Eye (tissue), 1 donor: ENCODE results near the gene RNF13.

Experiments
- DNase-seq: peaks from one replicate; pipeline ENCODE4 v3.0.0-alpha.2; 2015

The RNF13 gene, protein sequence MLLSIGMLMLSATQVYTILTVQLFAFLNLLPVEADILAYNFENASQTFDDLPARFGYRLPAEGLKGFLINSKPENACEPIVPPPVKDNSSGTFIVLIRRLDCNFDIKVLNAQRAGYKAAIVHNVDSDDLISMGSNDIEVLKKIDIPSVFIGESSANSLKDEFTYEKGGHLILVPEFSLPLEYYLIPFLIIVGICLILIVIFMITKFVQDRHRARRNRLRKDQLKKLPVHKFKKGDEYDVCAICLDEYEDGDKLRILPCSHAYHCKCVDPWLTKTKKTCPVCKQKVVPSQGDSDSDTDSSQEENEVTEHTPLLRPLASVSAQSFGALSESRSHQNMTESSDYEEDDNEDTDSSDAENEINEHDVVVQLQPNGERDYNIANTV

GRCh38 chr3:149812606-149813366, at the start of gene RNF13:
TSS of gene RNF13 (plus strand) at chr3:149813215. CDS start at chr3:149846027, 32,812 bp downstream.
- DNase-seq = peak; percentile 98

- DNase-seq = no peak
These were observed 49.3 kb upstream of the RNF13 start for GRCh38 chr3:149763565-149764195.

GRCh38 chr3:149764302-149764701, 48.7 kb upstream of the RNF13 start:
- no peak for DNase-seq

- peak; percentile 43 for DNase-seq
These were observed 47.2 kb upstream of the RNF13 start for GRCh38 chr3:149765762-149766334.

DNA sequence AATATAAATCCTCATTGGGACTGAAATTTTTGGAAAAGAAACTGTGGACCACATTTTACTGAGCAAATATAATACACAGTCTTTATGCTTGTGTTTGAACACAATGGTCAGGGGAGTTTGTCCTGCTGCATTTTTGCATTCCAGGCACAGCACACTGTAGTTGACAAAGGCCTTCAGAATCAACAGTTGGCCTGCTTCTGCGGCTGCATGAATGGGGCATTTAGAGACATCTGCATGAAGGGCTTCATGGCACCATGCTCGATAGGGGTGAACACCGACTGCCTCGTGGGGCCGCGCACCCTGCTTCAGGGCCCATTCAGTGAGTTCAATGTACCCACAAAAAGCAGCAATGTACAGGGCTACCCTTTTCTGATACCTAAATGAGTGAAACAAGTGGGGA, 45.3 kb upstream of the RNF13 start:
- no peak for DNase-seq

DNA sequence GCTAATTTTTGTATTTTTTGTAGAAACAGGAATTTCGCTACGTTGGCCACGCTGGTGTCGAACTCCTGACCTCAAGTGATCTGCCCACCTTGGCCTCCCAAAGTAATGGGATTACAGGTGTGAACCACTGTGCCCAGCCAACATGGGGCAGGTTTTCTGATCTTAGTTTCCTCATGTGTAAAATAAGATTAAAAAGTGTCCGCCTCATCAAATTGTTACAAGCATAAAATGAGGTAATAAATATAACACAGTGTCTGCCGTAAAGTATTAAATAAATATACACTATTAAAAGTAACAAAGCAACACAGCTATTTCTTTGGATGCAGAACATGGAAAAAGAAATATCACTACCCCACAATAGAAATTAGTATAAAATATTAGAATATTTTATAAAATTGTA, 44.3 kb upstream of the RNF13 start:
- DNase-seq = no peak

DNA sequence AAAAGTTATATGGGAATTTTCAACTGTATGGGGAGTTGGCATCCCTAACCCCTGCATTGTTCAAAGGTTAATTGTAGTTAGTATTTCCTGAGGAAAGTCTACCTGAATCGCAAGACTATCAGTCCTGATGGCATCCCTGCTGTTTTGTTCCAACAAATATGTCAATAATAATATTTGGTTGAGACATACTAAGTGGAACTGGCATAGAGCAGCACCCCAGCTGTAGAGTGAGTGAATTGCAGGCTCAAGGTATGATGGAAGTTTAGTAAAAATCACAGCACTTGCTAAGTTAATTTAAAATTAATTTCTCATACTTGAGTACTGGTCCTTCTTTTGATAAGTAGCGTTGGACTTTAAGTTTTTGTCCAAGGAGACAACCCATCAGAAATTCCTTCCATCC, 42.8 kb upstream of the RNF13 start:
- no peak for DNase-seq

DNA sequence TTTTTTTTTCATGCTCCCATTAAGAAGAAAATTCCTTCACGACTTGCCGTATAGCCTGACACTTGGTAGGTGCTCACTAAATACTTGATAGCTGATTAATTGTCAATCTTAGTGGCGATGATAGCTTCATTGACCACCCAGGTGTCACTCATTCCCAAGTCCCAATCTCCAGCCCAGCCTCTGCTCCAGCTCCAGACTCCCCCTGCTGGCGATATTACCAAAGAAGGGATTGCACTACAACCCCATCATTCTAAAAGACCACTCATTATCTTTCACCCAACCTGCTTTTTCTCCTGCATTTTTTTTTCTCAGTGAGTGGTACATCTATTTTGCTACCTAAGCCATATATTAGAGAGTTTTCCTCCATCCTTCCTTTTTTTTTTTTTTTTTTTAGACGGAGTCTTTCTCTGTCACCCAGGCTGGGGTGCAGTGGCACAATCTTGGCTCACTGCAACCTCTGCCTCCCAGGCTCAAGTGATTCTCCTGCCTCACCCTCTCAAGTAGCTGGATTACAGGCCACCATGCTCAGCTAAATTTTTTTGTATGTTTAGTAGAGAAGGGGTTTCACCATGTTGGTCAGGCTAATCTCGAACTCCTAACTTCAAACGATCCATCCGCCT, 41.3 kb upstream of the RNF13 start:
- peak; percentile 73 for DNase-seq

- DNase-seq = no peak
These were observed 40.2 kb upstream of the RNF13 start for GRCh38 chr3:149772861-149773260.

DNA sequence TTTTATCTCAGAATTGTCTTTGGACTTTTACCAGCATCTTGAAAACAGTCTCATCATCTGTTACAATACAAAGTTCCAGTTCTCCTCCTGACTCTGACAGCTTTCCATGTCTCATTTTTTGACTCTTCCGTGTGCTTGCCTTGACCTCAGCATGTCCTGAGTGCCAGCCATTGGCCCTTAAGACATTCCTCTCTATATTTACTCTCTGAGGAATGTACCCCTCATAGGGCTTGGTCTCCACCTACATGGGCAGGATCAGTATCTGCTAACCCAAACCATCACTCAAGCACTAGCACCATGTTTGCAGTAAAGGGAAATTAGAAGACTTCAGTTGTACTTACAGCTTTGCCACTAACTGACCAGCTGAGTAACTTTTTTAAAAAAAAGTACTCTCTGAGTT, 36.8 kb upstream of the RNF13 start:
- DNase-seq = no peak

DNA sequence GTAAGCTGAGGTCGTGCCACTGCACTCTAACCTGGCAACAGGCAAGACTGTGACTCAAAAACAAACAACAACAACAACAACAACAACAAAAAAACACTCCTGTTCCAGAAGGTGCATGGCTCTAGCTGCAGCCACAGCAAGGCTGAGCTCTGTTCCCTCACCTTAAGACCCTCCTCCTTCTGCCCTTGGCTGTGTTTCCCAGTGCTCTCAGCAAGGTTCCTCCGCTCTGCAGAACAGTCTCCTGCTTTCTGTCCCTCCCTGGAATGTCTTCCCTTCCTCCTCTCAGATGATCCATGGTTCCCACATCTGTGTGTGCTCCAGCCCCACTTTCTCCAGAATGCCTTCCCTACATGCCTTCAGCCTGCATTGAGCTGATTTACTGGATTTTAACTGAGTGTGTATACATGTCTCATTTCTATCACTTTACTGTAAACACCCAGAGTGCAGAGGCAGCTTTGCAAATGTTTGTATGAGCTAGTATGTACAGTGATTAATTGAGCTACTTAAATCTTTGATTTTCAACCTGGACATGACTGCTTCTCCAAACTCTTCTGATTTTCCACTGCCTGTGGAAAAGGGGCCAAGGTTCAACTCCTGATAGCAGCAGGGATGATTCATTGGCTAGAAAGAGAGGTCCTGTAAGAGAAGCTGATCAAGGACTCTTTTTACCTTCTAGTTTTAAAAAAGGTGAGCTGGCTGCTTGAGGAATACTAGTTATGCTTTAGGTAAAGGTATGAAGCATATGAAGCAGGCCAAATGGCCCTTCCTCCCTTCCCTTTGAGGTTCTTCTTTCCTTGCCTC, 35.4 kb upstream of the RNF13 start:
- no peak for DNase-seq

- no peak for DNase-seq
These were observed 31.8 kb upstream of the RNF13 start for GRCh38 chr3:149781211-149781610.

GRCh38 chr3:149781741-149782140, 31.3 kb upstream of the RNF13 start:
- DNase-seq = no peak

GRCh38 chr3:149783576-149783975, 29.4 kb upstream of the RNF13 start:
- no peak for DNase-seq

DNA sequence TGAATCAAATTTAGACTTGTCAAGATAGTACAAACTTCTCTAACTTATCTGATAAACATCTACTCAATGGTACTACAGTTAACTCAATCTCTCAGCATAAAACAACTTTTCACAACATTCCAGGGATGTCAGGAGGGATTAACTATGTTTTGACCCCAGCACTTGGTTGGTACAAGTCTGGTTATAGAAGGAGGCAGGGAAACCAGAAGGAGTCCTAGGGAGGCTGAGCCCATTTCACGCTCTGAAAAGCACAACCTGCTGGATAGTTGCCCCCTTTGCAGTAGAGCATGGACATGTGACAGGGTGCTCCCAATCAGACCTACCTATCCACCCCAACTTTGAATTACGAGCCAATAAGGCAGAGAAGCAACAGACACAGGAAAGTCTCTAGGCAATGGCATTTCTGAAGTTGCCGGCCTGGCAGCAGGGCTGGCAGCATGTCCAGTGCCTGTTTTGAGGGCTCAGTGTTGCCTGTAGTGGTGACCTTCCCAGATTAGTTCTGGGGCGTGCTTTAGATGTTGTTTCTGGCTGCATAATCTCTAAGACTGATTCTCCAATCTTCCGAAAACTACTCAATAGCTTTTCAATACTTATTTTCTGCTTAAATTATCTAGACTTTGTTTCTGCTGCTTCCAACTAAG, 28.8 kb upstream of the RNF13 start:
- peak; percentile 17 for DNase-seq

DNA sequence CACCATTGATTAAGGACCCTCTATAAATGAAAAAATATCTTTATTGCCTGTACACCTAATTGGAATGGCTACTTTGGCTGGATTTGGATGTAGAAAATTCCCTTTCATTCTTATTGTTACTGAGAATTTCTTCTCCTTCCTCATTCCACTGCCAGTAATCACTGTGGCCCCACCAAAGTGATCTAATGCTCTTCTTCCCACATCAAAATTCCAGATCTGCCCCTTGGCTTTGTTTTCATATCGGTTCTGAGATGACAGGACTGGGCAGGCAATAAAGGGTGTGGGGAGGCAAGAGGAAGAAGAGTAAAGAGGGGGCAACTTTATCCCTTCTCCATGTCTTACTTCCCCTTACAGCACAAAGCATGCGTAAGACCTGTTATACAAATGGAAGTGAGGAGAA, 22.7 kb upstream of the RNF13 start:
- no peak for DNase-seq

DNA sequence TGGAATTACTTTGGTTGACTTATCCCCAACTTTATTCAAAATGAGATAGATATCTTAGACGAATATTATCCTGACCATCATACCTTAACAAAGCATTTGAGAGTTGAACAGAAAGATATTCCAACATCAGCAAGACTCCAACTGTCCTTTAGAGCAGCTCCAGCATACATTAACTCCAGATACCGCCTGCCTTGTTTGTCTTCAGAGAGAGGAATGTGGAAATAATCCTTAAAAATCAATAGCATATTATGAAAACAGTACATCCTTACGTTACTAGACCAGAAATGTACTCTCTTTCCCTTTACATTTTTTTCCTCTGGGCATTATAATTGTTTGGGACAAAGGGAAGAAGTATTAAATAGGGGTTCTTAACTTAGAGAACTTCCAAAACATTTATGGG, 22.3 kb upstream of the RNF13 start:
- DNase-seq = no peak

GRCh38 chr3:149792452-149793270, 20.4 kb upstream of the RNF13 start, which contains the start of gene ANKUB1:
TSS of gene ANKUB1 (minus strand) at chr3:149792554. CDS start at chr3:149792366, 188 bp downstream.
- no peak for DNase-seq

GRCh38 chr3:149796026-149796425, 17.0 kb upstream of the RNF13 start:
- DNase-seq = no peak

DNA sequence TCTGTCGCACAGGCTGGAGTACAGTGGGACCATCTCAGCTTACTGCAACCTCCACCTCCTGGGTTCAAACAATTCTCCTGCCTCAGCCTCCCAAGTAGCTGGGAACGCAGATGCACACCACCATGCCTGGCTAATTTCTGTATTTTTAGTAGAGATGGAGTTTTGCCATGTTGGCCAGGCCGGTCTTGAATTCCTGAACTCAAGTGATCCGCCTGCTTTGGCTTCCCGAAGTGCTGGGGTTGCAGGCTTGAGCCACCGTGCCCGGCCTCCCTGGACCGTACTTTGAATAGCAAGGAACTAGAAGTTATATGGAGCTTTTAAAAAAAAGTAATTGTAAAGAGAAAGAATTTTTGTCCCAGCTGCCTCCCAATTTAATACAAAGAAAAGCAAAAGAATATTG, 12.3 kb upstream of the RNF13 start:
- no peak for DNase-seq

DNA sequence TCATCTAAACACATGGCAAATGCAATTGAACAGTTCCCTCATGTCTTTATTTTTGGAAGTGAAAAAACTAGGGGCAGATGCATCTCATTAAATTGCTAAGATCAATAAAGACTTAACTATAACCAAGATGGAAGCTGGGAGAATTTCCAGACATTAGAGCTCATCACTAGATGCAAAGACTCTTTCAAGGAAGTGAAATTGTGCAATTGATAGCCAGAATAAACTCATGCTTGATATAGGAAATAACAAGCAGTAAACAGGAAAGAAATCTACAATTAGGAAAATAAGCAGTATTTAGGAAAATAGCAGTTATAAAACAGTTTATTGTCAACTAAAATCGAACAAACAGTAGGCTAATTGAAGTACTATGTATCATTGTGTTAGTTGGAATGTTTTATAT, 11.8 kb upstream of the RNF13 start:
- no peak for DNase-seq
